GM21737 (cell line): ENCODE measurements around the gene KDM1B.
"Not testable (repeated sequence)": the region's sequence is repeated elsewhere in the genome, so short reads cannot be mapped to it uniquely, and the experiment has no call there.

Source experiments
- ATAC-seq: cut with Tn5 transposase; IDR thresholded peaks from one replicate; pipeline ENCODE4 v1.9.1; 2021; ENCODE audit warnings: mild to moderate bottlenecking, moderate library complexity; ENCODE audit not compliant: unreplicated experiment

Gene KDM1B

DNA sequence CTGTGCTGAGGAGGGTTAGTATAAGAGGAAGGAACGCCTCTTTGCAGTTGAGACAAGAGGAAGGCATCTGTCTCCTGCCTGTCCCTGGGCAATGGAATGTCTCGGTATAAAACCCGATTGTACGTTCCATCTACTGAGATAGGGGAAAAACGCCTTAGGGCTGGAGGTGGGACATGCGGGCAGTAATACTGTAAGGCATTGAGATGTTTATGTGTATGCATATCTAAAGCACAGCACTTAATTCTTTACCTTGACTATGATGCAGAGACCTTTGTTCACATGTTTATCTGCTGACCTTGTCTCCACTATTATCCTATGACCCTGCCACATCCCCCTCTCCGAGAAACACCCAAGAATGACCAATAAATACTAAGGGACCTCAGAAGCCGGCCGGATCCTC is 71.9 kb downstream of the KDM1B start:
- ATAC-seq: not testable (repeated sequence)

DNA sequence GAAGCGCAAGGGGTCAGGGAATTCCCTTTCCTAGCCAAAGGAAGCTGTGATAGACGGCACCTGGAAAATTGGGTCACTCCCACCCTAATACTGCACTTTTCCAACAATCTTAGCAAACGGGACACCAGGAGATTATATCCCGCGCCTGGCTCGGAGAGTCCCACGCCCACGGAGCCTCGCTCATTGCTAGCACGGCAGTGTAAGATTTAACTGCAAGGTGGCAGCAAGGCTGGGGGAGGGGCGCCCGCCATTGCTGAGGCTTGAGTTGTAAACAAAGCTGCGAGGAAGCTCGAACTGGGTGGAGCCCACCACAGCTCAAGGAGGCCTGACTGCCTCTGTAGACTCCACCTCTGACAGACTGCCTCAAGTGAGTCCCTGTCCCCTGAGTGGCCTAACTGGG is 73.4 kb downstream of the KDM1B start:
- not testable (repeated sequence) for ATAC-seq

DNA sequence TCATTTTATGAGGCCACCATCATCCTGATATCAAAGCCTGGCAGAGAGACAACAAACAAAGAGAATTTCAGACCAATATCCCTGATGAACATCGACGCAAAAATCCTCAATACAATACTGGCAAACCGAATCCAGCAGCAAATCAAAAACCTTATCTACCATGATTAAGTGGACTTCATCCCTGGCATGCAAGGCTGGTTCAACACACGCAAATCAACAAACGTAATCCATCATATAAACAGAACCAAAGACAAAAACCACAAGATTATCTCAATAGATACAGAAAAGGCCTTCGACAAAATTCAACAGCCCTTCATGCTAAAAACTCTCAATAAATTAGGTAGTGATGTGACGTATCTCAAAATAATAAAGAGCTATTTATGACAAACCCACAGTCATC is 76.6 kb downstream of the KDM1B start:
- not testable (repeated sequence) for ATAC-seq

DNA sequence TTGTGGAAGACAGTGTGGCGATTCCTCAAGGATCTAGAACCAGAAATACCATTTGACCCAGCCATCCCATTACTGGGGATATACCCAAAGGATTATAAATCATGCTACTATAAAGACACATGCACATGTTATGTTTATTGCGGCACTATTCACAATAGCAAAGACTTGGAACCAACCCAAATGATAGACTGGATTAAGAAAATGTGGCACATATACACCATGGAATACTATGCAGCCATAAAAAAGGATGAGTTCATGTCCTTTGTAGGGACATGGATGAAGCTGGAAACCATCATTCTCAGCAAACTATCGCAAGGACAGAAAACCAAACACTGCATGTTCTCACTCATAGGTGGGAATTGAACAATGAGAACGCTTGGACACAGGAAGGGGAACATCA is 78.5 kb downstream of the KDM1B start:
- not testable (repeated sequence) for ATAC-seq

DNA sequence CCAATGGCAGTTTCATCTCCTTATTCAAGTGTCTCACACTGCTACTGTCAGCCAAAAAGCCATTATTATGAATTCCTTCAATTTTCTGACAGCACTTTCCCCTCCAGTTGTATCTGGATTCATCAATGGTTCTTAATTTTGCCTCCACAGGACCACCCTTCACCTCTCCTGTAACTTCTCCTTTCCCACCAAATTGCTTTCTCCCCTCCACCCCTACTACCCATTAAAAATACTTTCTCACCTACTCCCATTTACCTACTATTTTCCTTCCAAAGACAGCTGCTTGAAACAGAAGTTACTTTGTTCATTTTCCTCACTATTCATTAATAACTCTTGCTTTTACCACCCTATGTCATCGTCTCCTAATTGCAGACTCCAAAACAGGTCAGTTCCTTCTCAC is 79.3 kb downstream of the KDM1B start:
- ATAC-seq: no peak

DNA sequence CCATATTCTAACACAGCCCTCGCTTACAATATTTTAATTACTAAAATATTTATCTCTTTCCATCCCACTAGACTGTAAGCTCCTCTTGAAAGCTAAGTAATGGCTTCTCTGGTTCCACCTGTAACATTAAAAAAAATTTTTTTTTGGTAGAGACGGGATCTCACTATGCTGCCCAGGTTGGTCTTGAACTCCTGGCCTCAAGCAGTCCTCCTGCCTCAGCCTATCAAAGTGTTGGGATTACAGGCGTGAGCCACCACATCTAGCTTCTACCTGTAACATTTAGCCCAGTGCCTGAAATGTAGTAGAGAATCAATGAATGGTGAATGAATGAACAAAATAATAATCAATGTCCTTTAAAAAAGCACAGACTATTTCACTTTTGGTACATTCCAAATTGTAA is 80.3 kb downstream of the KDM1B start:
- no peak for ATAC-seq

DNA sequence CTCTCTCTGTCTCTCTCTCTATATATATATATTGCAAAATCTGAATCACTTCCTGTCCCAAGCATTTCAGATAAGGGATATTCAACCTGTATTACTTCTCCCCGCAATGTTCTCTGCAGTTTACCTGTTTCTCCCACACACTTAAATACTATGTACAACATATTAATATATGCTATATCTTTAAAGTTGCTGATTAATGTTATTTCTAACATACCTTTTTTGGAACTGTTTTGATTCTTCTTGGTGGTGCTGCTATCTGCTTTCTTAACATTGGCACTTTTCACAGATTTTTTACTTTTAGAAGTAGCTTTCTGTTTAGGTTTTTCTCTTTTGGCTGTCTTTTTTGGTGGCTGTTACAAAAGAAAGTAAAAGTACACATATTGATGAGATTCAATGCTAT is 81.9 kb downstream of the KDM1B start:
- no peak for ATAC-seq

DNA sequence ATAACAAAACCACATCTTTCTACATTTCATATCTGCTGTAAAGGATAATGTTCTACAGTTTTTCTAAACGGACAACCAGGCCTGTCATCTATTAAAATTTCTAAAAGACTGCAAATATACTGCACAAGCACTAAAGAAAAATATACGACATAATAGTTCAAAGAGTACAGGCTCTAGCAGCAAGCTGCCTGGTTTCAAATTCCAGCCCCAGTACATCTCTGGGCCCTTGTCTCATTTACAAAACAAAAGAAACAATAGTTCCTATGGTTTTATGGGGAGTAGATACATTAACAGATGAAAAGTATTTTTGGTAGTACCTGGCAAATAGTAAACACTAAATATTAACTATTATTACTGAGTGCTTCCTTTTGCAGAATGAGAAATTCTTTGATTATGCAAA is 85.0 kb downstream of the KDM1B start:
- ATAC-seq: no peak

DNA sequence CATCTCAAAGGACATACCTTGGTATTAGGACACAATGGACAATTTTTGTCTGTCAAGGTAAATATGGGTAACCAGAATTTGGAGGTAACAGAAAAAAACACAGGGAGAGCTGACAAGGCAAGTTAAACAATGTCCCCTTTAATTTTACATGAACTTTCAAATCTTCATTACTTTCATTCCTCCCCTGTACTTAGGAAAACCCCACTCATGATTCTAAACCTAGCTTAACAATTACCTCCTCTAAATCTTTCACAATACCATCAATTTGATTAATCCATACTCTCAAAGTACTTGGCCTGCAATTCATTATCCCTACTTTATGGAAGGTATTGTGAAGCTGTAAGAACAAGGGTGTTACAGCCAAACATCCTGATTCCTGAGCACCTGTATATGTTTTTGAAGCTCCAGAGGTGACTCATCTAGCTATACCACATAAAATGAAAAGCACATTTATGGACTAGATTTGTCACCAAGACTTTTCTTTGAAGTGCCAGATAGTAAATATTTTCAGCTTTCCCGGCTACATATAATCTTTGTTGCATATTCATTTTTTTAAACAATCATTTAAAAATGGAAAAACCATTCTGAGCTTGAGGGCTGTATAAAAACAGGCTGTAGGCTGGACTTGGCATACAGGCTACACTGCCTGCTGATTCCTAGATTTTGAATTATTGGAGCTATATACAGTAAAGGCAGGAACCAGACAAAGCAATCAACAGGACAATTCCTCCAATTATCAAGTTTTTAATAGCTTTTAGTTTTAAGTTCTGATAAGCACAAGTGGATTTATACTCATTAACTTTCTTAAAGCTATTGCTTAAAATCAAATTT is 86.2 kb downstream of the KDM1B start:
- no peak for ATAC-seq

DNA sequence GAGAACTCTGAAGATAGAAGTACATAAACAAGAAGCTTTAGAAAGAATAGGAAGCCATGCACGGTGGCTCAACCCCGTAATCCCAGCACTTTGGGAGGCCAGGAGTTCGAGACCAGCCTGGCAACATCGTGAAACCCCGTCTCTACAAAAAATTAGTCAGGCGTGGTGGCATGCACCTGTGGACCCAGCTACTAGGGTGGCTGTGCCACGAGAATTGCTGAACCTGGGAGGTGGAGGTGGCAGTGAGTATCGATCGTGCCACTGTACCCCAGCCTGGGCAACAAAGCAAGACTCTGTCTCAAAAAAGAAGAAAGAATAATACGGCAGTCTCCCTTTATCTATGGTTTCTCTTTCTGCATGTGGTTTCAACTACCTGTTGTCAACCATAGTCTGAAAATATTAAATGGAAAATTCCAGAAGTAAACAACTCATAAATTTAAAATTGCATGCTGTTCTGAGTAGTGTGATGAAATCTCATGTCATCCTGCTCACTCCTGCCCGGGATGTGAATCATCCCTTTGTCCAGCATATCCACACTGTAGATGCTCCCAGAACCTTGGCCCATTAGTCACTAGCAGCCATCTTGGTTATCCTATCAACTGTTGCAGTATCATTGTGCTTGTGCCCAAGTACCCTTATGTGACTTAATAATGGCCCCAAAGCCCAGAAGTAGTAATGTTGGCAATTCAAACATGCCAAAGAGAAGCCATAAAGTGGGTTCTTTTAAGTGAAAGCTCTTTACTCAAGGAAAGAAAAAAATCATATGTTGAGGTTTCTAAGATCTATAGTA is 87.0 kb downstream of the KDM1B start:
- no peak for ATAC-seq

DNA sequence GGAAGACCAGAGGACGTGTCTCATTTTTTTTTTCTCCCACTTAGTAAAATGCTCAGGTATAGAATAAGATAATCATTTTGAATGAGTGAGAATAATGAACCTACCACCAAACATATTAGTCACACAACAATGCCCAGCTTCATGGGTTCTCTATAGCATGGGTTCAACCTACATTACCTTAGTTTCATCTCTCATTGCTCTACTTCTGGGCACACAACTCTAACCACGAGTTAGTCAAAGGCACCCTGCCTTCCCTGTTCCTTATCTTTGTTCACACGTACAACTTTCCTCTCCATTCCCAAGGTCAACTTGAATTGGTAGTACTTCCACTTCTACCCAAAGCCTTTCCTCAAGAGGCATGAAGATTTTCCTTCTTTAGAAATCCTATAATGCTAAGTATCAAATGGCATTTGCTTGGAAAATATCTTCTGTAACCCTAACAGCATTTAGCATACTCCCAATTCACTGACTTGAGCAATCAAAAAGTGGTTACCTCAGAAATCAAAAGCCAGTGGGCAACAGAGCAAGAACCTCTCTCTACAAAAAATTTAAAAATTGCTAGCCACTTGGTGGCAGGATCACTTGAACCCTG is 88.2 kb downstream of the KDM1B start:
- ATAC-seq: no peak

DNA sequence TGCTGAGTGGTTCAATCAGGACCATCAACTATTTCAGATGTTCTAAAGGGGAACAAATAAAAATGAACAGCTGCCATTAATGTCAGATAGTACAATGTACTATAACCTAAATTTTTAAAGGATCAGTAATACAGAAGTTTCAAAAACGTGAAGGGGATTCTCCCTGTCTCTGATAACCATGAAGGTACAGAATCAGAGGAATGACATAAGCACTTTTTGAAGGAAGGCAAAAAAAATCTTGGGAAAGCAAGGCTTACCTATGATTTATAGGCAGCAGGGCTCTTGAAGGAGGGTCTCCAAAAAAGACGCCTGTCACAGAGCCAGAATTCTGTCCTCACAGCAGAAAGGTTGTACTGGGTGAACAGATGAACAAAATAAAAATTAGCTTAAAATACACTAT is 89.0 kb downstream of the KDM1B start:
- no peak for ATAC-seq

DNA sequence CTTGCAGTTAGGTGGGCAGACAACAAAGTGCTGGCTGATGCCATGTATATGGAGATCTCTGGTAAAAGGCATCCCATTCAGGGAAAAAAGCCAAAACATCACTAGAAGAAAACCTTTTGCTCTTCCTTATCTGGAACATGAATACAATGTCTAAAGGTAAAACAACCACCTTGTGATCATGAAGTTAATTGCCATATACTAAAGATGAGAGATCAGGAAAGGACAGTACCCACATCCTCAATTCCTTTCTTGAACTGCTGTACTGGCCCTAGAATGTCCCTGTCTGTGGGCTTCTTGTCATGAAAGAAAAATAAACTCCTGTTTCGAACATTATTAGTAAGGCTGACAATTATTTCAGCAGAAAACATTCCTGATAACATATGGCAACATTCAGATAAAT is 89.9 kb downstream of the KDM1B start:
- ATAC-seq: no peak

DNA sequence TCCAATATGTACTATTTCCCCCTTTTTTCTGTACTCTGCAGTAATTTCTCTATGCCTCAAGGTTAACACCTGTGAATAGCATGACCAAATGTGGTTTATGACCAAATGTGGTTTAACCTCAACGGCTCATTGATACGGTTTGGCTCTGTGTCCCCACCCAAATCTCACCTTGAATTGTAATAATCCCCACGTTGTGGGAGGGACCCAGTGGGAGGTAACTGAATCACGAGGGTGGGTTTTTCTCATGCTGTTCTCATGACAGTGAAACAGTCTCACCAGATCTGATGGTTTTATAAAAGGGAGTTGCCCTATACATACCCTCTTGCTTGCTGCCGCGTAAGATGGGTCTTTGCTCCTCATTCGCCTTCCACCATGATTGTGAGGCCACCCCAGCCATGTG is 90.4 kb downstream of the KDM1B start:
- no peak for ATAC-seq

DNA sequence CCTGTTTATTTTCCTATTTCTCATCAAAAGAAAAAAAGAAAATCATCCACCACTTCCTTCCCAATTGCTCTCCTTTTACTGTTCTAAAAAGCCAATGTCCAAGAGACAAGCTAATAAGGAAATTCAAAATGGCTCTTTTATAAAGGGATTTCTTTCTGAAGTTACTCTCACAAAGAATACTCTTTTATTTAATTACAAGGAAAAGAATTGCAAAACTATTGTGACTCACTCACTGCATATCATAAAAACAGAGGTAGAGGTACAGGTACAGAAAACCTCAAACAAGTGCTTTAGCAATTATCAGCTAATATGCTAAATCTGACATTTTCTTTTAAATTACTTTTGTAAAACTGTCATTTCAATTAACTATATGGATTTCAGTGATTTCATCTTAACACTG is 91.0 kb downstream of the KDM1B start:
- ATAC-seq: no peak

DNA sequence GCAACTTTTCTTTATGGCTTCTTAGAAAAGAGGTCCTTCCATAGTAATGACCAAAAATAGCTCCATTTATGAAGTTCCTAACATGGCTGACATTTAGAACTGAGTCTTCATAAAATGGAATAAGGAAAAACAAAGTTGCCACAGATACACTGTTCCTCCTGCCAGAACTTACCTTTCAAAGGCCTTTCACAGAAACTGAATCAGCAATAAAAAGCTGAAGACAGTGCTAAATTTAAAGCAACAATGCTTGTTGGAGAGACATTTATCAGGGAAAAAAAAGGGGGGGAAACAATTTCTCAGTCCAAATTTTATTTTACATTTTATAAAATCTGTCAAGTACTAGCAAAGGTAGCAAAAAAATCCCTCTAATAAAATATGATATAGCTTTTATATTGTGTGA is 91.8 kb downstream of the KDM1B start:
- ATAC-seq: no peak

DNA sequence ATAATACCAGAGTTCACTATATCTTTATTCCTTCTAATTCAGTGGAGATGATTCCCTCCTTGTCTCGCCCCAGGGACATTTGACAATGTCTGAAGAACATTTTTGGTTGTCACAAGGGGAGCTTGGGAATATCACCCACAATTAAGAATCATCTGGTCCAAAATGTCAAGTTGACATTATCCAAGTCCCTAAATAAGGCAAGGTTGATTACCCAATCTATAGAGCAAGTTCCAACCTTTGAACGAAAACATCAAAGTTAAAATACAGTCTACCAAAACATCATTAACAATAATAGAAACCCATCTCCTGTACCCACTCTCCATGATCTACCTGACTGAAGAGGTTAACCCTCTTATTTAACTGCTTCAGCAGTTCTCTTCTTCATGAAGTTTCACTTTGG is 93.5 kb downstream of the KDM1B start:
- no peak for ATAC-seq

DNA sequence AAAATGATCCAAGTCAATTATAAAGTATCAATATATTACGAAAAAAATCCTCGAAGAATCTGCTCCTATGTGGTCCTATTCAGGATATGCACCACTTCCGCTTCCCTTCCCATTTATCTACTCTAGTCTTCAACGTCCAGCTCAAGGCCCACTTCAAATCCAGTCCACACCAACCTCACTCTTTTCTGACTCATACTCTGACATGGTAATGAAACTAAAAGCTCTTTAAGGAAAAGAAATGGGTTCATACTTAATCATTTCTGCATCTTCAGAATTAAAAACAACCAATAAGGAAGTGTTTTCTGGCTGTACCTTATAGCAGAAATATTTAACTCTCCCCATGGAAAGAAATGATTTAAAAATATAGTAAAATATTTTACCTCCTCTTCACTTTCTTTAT is 94.0 kb downstream of the KDM1B start:
- ATAC-seq: no peak

DNA sequence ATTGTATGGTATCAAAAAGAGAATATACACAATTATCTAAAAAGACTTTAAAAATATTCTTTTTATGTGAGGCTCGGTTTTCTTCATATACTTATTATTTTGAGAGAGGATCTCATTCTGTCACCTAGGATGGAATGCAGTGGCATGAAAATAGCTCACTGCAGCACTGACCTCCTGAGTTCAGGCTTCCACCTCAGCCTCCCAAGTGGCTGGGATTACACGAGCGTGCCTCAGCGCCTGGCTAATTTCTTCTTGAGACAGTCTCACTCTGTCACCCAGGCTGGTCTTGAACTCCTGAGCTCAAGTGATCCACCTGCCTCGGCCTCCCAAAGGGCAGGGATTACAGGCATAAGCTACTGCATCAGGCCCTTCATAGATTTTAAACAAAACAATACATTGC is 98.4 kb downstream of the KDM1B start:
- no peak for ATAC-seq

DNA sequence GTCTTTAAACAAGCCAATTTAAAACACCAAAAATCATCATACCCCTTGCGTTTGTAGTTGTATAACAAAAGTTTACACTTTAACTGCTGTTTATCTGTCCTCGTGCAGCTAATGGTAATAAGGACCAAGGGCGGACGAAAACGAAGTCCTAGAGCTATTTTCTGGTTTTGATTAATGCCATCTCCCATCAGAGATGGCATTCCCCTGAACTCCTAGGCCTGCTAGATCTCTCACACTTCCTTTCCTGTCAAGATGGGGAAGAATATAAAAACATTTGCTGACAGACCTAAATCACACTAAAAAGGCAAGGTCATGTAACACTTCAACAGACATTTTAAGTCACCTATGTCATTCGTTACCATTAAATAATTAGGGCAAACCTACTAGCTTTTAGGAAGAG is 99.6 kb downstream of the KDM1B start:
- no peak for ATAC-seq

DNA sequence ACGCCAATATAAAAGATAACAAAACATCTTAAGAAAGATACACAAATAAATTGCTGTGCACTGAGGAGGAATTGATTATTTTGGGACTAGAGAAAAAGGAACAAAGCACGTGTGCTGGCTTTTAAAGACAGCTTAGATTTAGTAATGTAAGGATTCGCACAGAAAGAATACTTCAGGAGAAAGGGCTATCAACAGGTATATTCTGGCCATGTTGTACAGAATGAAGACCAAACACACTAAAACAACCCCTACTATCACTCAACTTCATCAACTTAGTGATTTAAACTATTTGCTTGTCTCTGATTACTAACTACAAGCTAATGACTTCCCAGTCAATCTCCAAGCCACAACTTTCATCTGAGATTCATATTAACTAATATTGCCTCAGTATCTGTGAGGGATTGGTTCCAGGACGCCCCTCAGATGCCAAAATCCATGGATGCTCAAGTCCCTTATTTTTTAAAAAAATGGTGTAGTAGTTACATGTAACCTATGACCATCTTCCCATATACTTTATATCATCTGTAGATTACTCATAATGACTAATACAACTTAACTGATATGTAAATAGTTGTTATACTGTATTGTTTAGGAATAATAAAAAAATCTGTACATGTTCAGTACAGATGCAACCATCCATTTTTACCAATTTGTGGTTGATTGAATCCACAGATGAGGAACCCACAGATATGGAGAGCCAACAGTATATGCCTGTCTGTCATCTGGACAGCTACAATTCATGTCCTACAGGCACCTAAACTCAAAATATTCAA is 104.6 kb downstream of the KDM1B start:
- no peak for ATAC-seq
